Measurements from ENCODE around the gene ZNF324B. TPM values are rescaled to one million over a fixed set of nuclear protein-coding genes. Genes with fewer than 3 reads are reported as not detected.
"Not testable (repeated sequence)": the region's sequence is repeated elsewhere in the genome, so short reads cannot be mapped to it uniquely, and the experiment has no call there.

The ZNF324B gene
- polyA plus RNA-seq, 1 donor: 3.3 TPM

- DNase-seq (ENCODE audit: low read depth): no peak
Observed at GRCh38 chr19:58479736-58480480, 28.5 kb downstream of the ZNF324B start.

GRCh38 chr19:58480481-58480830, 29.0 kb downstream of the ZNF324B start:
- no peak for DNase-seq (ENCODE audit: low read depth)

GRCh38 chr19:58480831-58481230, 29.4 kb downstream of the ZNF324B start:
- DNase-seq (ENCODE audit: low read depth): no peak

- no peak for DNase-seq (ENCODE audit: low read depth)
Observed at GRCh38 chr19:58482372-58482771, 30.9 kb downstream of the ZNF324B start.

- no peak for DNase-seq (ENCODE audit: low read depth)
Observed at GRCh38 chr19:58483776-58484175, 32.4 kb downstream of the ZNF324B start.

- DNase-seq (ENCODE audit: low read depth): not testable (repeated sequence)
Observed at GRCh38 chr19:58484349-58484748, 32.9 kb downstream of the ZNF324B start.

- DNase-seq (ENCODE audit: low read depth): no peak
Observed at GRCh38 chr19:58491393-58491792, 40.0 kb downstream of the ZNF324B start.

GRCh38 chr19:58492265-58492664, 40.8 kb downstream of the ZNF324B start:
- DNase-seq (ENCODE audit: low read depth): no peak

- DNase-seq (ENCODE audit: low read depth): no peak
Observed at GRCh38 chr19:58497634-58498170, 46.3 kb downstream of the ZNF324B start.

- DNase-seq (ENCODE audit: low read depth): no peak
Observed at GRCh38 chr19:58498316-58499020, 47.0 kb downstream of the ZNF324B start.

- peak; percentile 85 for DNase-seq (ENCODE audit: low read depth)
Observed at GRCh38 chr19:58499021-58499927, 47.9 kb downstream of the ZNF324B start.

- DNase-seq (ENCODE audit: low read depth): no peak
Observed at GRCh38 chr19:58500242-58500641, 48.8 kb downstream of the ZNF324B start.

Other genes with a start within 250 kb of the ZNF324B start
- 14.6 TPM for gene ZNF544, start 222.7 kb upstream of the ZNF324B start, polyA plus RNA-seq (ENCODE audit: insufficient read length)
- gene ZNF8, start 172.7 kb upstream of the ZNF324B start, polyA plus RNA-seq (ENCODE audit: insufficient read length): 5.3 TPM
- 33.6 TPM for gene ERVK3-1, start 146.2 kb upstream of the ZNF324B start, polyA plus RNA-seq (ENCODE audit: insufficient read length)
- gene ZSCAN22, start 124.6 kb upstream of the ZNF324B start, polyA plus RNA-seq (ENCODE audit: insufficient read length): 2.7 TPM
- 3.6 TPM for gene A1BG, start 98.1 kb upstream of the ZNF324B start, polyA plus RNA-seq (ENCODE audit: insufficient read length)
- 2.4 TPM for gene ZNF497, start 88.9 kb upstream of the ZNF324B start, polyA plus RNA-seq (ENCODE audit: insufficient read length)
- 1.9 TPM for gene ZNF837, start 70.6 kb upstream of the ZNF324B start, polyA plus RNA-seq (ENCODE audit: insufficient read length)
- 1,975 TPM for gene RPS5, start 64.4 kb upstream of the ZNF324B start, polyA plus RNA-seq (ENCODE audit: insufficient read length)
- gene RNF225, start 56.0 kb upstream of the ZNF324B start, polyA plus RNA-seq (ENCODE audit: insufficient read length): not detected
- 4.4 TPM for gene ZNF584, start 43.0 kb upstream of the ZNF324B start, polyA plus RNA-seq (ENCODE audit: insufficient read length)
- gene ZNF132, start 11.5 kb upstream of the ZNF324B start, polyA plus RNA-seq (ENCODE audit: insufficient read length): 3.8 TPM
- gene ZNF324, start 15.5 kb downstream of the ZNF324B start, polyA plus RNA-seq (ENCODE audit: insufficient read length): 5.2 TPM
- 7.0 TPM for gene ZNF446, start 24.7 kb downstream of the ZNF324B start, polyA plus RNA-seq (ENCODE audit: insufficient read length)
- 3.6 TPM for gene SLC27A5, start 60.4 kb downstream of the ZNF324B start, polyA plus RNA-seq (ENCODE audit: insufficient read length)
- gene ZBTB45, start 68.2 kb downstream of the ZNF324B start, polyA plus RNA-seq (ENCODE audit: insufficient read length): 8.5 TPM
- 322 TPM for gene TRIM28, start 92.4 kb downstream of the ZNF324B start, polyA plus RNA-seq (ENCODE audit: insufficient read length)
- 76.0 TPM for gene CHMP2A, start 103.5 kb downstream of the ZNF324B start, polyA plus RNA-seq (ENCODE audit: insufficient read length)
- gene UBE2M, start 107.0 kb downstream of the ZNF324B start, polyA plus RNA-seq (ENCODE audit: insufficient read length): 61.8 TPM
- 17.2 TPM for gene MZF1, start 121.7 kb downstream of the ZNF324B start, polyA plus RNA-seq (ENCODE audit: insufficient read length)

Measured in forelimb muscle (tissue), 1 donor.